ENCODE data around the gene ADGRD1. TPM values are rescaled to one million over a fixed set of nuclear protein-coding genes. Genes with fewer than 3 reads are reported as not detected.

ADGRD1 gene
- polyA plus RNA-seq, 1 of the 3 experiments (the other 2 are of a cell fraction): not detected

- no peaks in the 10 kb centered on the region for H3K27me3 ChIP-seq (ENCODE audit: insufficient read depth)
- no peaks in the 10 kb centered on the region for H3F3A ChIP-seq (replicated peaks; ENCODE audit: insufficient read depth)
- WGBS (ENCODE audit: low lambda C conversion rate): 65% methylated on average over 20 of the region's 20 CpGs
- DNase-seq: no peak
- no peaks in the 10 kb centered on the region for H3K9me3 ChIP-seq
- H3K9ac ChIP-seq: no peak overlapping the region
- no peak overlapping the region for H2AFZ ChIP-seq (ENCODE audit: low read depth)
- TF ChIP-seq RXRA (IDR thresholded peaks at IDR 0.05; ENCODE audit: borderline replicate concordance, low read depth) (no peak), RCOR1 (IDR thresholded peaks at IDR 0.05; ENCODE audit: low read length) (no peak), JUND (IDR thresholded peaks at IDR 0.05) (no peak), MEF2A (IDR thresholded peaks at IDR 0.05; ENCODE audit: borderline replicate concordance, low read depth) (no peak), SMC3 (IDR thresholded peaks at IDR 0.05; ENCODE audit: low read depth, low read length) (no peak), EP300 (IDR thresholded peaks at IDR 0.05; ENCODE audit: borderline replicate concordance in 1 of 2, low read depth in 1 of 2, low read length in 1 of 2) (no peak), YY1 (IDR thresholded peaks at IDR 0.05; ENCODE audit: low read depth) (no peak), FOXJ3 (CRISPR knock-in tag; IDR thresholded peaks at IDR 0.05) (no peak), TAF1 (IDR thresholded peaks at IDR 0.05; ENCODE audit: borderline replicate concordance, low read depth, low read length) (no peak), TCF12 (IDR thresholded peaks at IDR 0.05) (no peak), CHD2 (IDR thresholded peaks at IDR 0.05; ENCODE audit: low read length, partially characterized antibody) (no peak), ELF1 (IDR thresholded peaks at IDR 0.05) (no peak), MAX (IDR thresholded peaks at IDR 0.05; ENCODE audit: low read depth) (no peak), GABPA (IDR thresholded peaks at IDR 0.05; ENCODE audit: low read depth) (no peak), PBX3 (IDR thresholded peaks at IDR 0.05) (no peak), TEAD4 (IDR thresholded peaks at IDR 0.05; ENCODE audit: borderline replicate concordance, insufficient read depth) (no peak), POLR2AphosphoS5 (IDR thresholded peaks at IDR 0.05; ENCODE audit: low read depth, low read length) (no peak)
- no peaks in the 10 kb centered on the region; a peak in 1 of 4 replicates for H3K4me1 ChIP-seq (ENCODE audit: control insufficient read depth in 1 of 2, insufficient read depth in 2 of 2, low read depth in 1 of 2, low read length in 1 of 2)
- H3K4me3 ChIP-seq (ENCODE audit: low read depth in 2 of 2, low read length in 1 of 2): no peak overlapping the region
- no peaks in the 10 kb centered on the region for H3K36me3 ChIP-seq (replicated peaks in 1 of 2; ENCODE audit: control insufficient read depth in 1 of 2, insufficient read depth in 2 of 2, low read length in 1 of 2)
- H3K79me2 ChIP-seq (ENCODE audit: insufficient read depth): no peaks in the 10 kb centered on the region
- H3K9me2 ChIP-seq: no peaks in the 10 kb centered on the region
- no peaks in the 10 kb centered on the region for H4K20me1 ChIP-seq (ENCODE audit: insufficient read depth)
- no peak overlapping the region for H3K27ac ChIP-seq (ENCODE audit: low read depth in 2 of 2, low read length in 1 of 2)
- POLR2A ChIA-PET: no interaction called here
- CTCF ChIA-PET: interaction anchor here (1.0 kb wide), 1 partner anchor 105 kb away, joined by 5 read pairs; no protein-coding TSS in a partner anchor
- no peak overlapping the region for H3K4me2 ChIP-seq
Measured at GRCh38 chr12:131021154-131021541, 67.4 kb downstream of the ADGRD1 start.

DNA sequence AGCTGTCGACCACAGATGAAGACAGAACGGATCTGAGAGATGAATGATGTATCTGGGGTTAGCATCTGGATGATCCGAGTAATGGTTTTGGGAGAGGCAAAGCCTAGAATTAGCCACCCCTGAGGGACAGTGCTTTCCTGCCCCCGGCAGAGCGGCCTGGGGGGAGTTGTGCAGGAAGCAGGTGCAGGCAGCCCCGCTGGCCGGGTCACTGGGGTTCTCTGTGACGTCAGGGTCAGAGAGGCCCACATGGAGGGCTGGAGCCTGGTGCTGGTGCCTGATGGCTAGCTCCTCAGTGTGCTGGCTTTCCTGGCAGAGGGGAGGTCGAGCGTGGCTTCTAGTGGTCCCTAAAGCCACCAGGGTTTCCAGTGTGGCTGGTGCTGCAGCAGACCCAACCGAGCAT is 70.3 kb downstream of the ADGRD1 start:
- no peak overlapping the region for H3K4me3 ChIP-seq (ENCODE audit: low read depth in 2 of 2, low read length in 1 of 2)
- no peaks in the 10 kb centered on the region for H3K4me1 ChIP-seq (ENCODE audit: control insufficient read depth in 1 of 2, insufficient read depth in 2 of 2, low read depth in 1 of 2, low read length in 1 of 2)
- no peaks in the 10 kb centered on the region for H3K9me2 ChIP-seq
- H4K20me1 ChIP-seq (ENCODE audit: insufficient read depth): no peaks in the 10 kb centered on the region
- H2AFZ ChIP-seq (ENCODE audit: low read depth): no peak overlapping the region
- H3F3A ChIP-seq (replicated peaks; ENCODE audit: insufficient read depth): no peaks in the 10 kb centered on the region
- no peaks in the 10 kb centered on the region for H3K36me3 ChIP-seq (replicated peaks in 1 of 2; ENCODE audit: control insufficient read depth in 1 of 2, insufficient read depth in 2 of 2, low read length in 1 of 2)
- ChIA-PET CTCF (interaction anchor here (1.0 kb wide), 1 partner anchor 80 kb away, joined by 3 read pairs; no protein-coding TSS in a partner anchor), POLR2A (no interaction called here)
- H3K27ac ChIP-seq (ENCODE audit: low read depth in 2 of 2, low read length in 1 of 2): no peak overlapping the region
- no peaks in the 10 kb centered on the region for H3K27me3 ChIP-seq (ENCODE audit: insufficient read depth)
- DNase-seq: no peak
- TF ChIP-seq EP300 (IDR thresholded peaks at IDR 0.05; ENCODE audit: borderline replicate concordance in 1 of 2, low read depth in 1 of 2, low read length in 1 of 2) (no peak), NRF1 (IDR thresholded peaks at IDR 0.05; ENCODE audit: low read depth, low read length) (no peak), JUND (IDR thresholded peaks at IDR 0.05) (no peak), GABPA (IDR thresholded peaks at IDR 0.05; ENCODE audit: low read depth) (no peak), TEAD4 (IDR thresholded peaks at IDR 0.05; ENCODE audit: borderline replicate concordance, insufficient read depth) (no peak), TCF12 (IDR thresholded peaks at IDR 0.05) (no peak), CHD2 (IDR thresholded peaks at IDR 0.05; ENCODE audit: low read length, partially characterized antibody) (no peak), POLR2AphosphoS5 (IDR thresholded peaks at IDR 0.05; ENCODE audit: low read depth, low read length) (no peak), PBX3 (IDR thresholded peaks at IDR 0.05) (no peak), RFX5 (IDR thresholded peaks at IDR 0.05; ENCODE audit: low read length) (no peak), RAD21 (IDR thresholded peaks at IDR 0.05; ENCODE audit: low read length) (no peak)
- TF ChIP-seq, protein P1, sequence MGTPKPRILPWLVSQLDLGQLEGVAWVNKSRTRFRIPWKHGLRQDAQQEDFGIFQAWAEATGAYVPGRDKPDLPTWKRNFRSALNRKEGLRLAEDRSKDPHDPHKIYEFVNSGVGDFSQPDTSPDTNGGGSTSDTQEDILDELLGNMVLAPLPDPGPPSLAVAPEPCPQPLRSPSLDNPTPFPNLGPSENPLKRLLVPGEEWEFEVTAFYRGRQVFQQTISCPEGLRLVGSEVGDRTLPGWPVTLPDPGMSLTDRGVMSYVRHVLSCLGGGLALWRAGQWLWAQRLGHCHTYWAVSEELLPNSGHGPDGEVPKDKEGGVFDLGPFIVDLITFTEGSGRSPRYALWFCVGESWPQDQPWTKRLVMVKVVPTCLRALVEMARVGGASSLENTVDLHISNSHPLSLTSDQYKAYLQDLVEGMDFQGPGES (IDR thresholded peaks at IDR 0.05; ENCODE audit: low read depth, low read length): no peak
- no peak overlapping the region for H3K9ac ChIP-seq
- H3K4me2 ChIP-seq: no peak overlapping the region
- WGBS (ENCODE audit: low lambda C conversion rate): 24% methylated on average over 6 of the region's 11 CpGs
- H3K79me2 ChIP-seq (ENCODE audit: insufficient read depth): no peaks in the 10 kb centered on the region
- H3K9me3 ChIP-seq: no peaks in the 10 kb centered on the region

All from SK-N-SH (cell line).